Measurements from ENCODE around the gene XRRA1. TPM values are rescaled to one million over a fixed set of nuclear protein-coding genes. Genes with fewer than 3 reads are reported as not detected.
"Not testable (repeated sequence)": the region's sequence is repeated elsewhere in the genome, so short reads cannot be mapped to it uniquely, and the experiment has no call there.

Gene XRRA1
- total RNA-seq, 1 donor from 2014 or later = 8.9 TPM

DNA sequence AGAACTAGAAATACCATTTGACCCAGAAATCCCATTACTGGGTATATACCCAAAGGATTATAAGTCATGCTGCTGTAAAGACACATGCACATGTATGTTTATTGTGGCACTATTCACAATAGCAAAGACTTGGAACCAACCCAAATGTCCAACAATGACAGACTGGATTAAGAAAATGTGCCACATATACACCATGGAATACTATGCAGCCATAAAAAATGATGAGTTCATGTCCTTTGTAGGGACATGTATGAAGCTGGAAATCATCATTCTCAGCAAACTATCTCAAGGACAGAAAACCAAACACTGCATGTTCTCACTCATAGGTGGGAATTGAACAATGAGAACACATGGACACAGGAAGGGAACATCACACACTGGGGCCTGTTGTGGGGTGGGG lies 55.9 kb downstream of the XRRA1 start:
- not testable (repeated sequence) for H3K36me3 ChIP-seq (ENCODE audit: insufficient read depth, low read length); H3K9me3 ChIP-seq (ENCODE audit: insufficient read depth, low read depth, low read length); H3K27me3 Mint-ChIP-seq (ENCODE audit: low read depth, unreplicated experiment); H3K4me1 Mint-ChIP-seq (ENCODE audit: low read depth, unreplicated experiment); DNase-seq (ENCODE audit: low read depth); H3K4me2 ChIP-seq (ENCODE audit: low read length); H3K4me3 ChIP-seq (ENCODE audit: insufficient read depth, low read depth, low read length); H3K4me3 Mint-ChIP-seq (ENCODE audit: unreplicated experiment); H4K20me1 ChIP-seq (ENCODE audit: insufficient read depth, low read length); H3K27ac Mint-ChIP-seq (ENCODE audit: unreplicated experiment); H3K27me3 ChIP-seq (ENCODE audit: insufficient read depth, low read length); H3K27ac ChIP-seq (ENCODE audit: low read depth, low read length); H2AFZ ChIP-seq (ENCODE audit: low read depth, low read length); H3K79me2 ChIP-seq (ENCODE audit: insufficient read depth, low read length); H3K4me1 ChIP-seq (ENCODE audit: insufficient read depth, low read length); FAIRE-seq; H3K9ac ChIP-seq (ENCODE audit: low read length)
- peaks cover 32% of the 10 kb centered on the region for H3K36me3 Mint-ChIP-seq (ENCODE audit: low read depth, unreplicated experiment)
- peaks cover 16% of the 10 kb centered on the region for H3K9me3 Mint-ChIP-seq (ENCODE audit: unreplicated experiment)

DNA sequence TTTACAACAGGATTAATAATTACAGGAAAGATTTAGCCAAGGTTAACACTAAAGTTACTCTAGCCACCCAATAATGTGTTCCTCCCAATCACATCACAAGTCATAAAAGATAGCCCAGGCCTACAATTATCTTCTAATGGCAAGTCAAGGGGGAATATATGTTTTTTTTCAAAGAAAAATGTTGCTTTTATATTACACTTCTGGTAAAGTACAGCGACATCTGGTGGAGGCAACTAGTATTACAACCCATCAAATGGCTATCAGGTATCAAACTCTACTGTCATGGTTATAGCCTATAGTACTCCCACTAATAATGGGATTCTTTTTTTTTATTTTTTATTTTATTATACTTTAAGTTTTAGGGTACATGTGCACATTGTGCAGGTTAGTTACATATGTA lies 71.8 kb downstream of the XRRA1 start:
- H3K27me3 ChIP-seq (ENCODE audit: insufficient read depth, low read length) = no peaks in the 10 kb centered on the region
- H3K79me2 ChIP-seq (ENCODE audit: insufficient read depth, low read length) = no peaks in the 10 kb centered on the region
- no peaks in the 10 kb centered on the region for H3K9me3 ChIP-seq (ENCODE audit: insufficient read depth, low read depth, low read length)
- H3K4me3 ChIP-seq (ENCODE audit: insufficient read depth, low read depth, low read length) = no peak overlapping the region
- H3K9ac ChIP-seq (ENCODE audit: low read length) = no peak overlapping the region
- no peaks in the 10 kb centered on the region for H3K4me1 Mint-ChIP-seq (ENCODE audit: low read depth, unreplicated experiment)
- no peak overlapping the region for H3K4me2 ChIP-seq (ENCODE audit: low read length)
- no peak overlapping the region for H3K4me3 Mint-ChIP-seq (ENCODE audit: unreplicated experiment)
- H3K4me1 ChIP-seq (ENCODE audit: insufficient read depth, low read length) = no peaks in the 10 kb centered on the region
- TF ChIP-seq, protein P1, sequence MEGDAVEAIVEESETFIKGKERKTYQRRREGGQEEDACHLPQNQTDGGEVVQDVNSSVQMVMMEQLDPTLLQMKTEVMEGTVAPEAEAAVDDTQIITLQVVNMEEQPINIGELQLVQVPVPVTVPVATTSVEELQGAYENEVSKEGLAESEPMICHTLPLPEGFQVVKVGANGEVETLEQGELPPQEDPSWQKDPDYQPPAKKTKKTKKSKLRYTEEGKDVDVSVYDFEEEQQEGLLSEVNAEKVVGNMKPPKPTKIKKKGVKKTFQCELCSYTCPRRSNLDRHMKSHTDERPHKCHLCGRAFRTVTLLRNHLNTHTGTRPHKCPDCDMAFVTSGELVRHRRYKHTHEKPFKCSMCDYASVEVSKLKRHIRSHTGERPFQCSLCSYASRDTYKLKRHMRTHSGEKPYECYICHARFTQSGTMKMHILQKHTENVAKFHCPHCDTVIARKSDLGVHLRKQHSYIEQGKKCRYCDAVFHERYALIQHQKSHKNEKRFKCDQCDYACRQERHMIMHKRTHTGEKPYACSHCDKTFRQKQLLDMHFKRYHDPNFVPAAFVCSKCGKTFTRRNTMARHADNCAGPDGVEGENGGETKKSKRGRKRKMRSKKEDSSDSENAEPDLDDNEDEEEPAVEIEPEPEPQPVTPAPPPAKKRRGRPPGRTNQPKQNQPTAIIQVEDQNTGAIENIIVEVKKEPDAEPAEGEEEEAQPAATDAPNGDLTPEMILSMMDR (IDR thresholded peaks at IDR 0.05; ENCODE audit: insufficient read depth, low read depth, low read length) = peak; percentile 41
- TF ChIP-seq EZH2 (IDR thresholded peaks at IDR 0.05; ENCODE audit: insufficient read depth, low read length) = no peak
- H3K36me3 Mint-ChIP-seq (ENCODE audit: low read depth, unreplicated experiment) = peaks cover 30% of the 10 kb centered on the region
- no peaks in the 10 kb centered on the region for H3K27me3 Mint-ChIP-seq (ENCODE audit: low read depth, unreplicated experiment)
- DNase-seq (ENCODE audit: low read depth) (no peak), FAIRE-seq (no peak)
- H3K27ac Mint-ChIP-seq (ENCODE audit: unreplicated experiment) = no peak overlapping the region
- no peak overlapping the region for H3K27ac ChIP-seq (ENCODE audit: low read depth, low read length)
- H3K9me3 Mint-ChIP-seq (ENCODE audit: unreplicated experiment) = peaks cover 9% of the 10 kb centered on the region
- no peak overlapping the region for H2AFZ ChIP-seq (ENCODE audit: low read depth, low read length)
- H3K36me3 ChIP-seq (ENCODE audit: insufficient read depth, low read length) = no peaks in the 10 kb centered on the region
- H4K20me1 ChIP-seq (ENCODE audit: insufficient read depth, low read length) = no peaks in the 10 kb centered on the region

DNA sequence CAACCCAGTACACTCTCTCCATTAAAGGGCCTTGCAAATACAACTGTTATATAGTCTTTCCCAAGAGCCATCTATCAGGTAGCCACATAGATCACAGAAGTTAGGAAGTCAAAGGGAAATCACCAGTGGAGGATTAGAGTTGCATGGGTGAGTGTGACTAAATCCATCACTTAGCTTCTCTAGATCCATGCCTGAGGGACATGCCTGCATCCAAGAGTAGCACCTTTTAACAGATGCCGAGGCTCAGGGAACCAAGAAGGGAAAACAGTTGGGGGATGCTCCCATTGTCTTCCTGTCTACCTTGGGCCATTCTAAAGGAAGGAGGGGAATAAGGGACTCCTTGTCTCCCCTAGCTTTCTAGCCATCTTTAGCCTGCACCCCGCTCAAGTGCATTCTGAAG lies 77.9 kb downstream of the XRRA1 start:
- Mint-ChIP-seq H3K9me3 (ENCODE audit: unreplicated experiment) (peaks cover 51% of the 10 kb centered on the region), H3K4me3 (ENCODE audit: unreplicated experiment) (no peak overlapping the region), H3K4me1 (ENCODE audit: low read depth, unreplicated experiment) (no peaks in the 10 kb centered on the region), H3K27me3 (ENCODE audit: low read depth, unreplicated experiment) (no peaks in the 10 kb centered on the region), H3K27ac (ENCODE audit: unreplicated experiment) (no peak overlapping the region), H3K36me3 (ENCODE audit: low read depth, unreplicated experiment) (peaks cover 67% of the 10 kb centered on the region)
- Histone ChIP-seq H3K79me2 (ENCODE audit: insufficient read depth, low read length) (no peaks in the 10 kb centered on the region), H2AFZ (ENCODE audit: low read depth, low read length) (no peak overlapping the region), H3K4me3 (ENCODE audit: insufficient read depth, low read depth, low read length) (no peak overlapping the region), H4K20me1 (ENCODE audit: insufficient read depth, low read length) (no peaks in the 10 kb centered on the region), H3K9me3 (ENCODE audit: insufficient read depth, low read depth, low read length) (peaks cover 14% of the 10 kb centered on the region), H3K4me2 (ENCODE audit: low read length) (no peak overlapping the region), H3K4me1 (ENCODE audit: insufficient read depth, low read length) (no peaks in the 10 kb centered on the region), H3K9ac (ENCODE audit: low read length) (no peak overlapping the region), H3K27ac (ENCODE audit: low read depth, low read length) (no peak overlapping the region), H3K36me3 (ENCODE audit: insufficient read depth, low read length) (peaks cover 3% of the 10 kb centered on the region), H3K27me3 (ENCODE audit: insufficient read depth, low read length) (no peaks in the 10 kb centered on the region)
- TF ChIP-seq EZH2 (IDR thresholded peaks at IDR 0.05; ENCODE audit: insufficient read depth, low read length) = no peak
- TF ChIP-seq, protein P1 (IDR thresholded peaks at IDR 0.05; ENCODE audit: insufficient read depth, low read depth, low read length) = no peak
- FAIRE-seq (no peak), DNase-seq (ENCODE audit: low read depth) (peak; percentile 3)

All from astrocyte (in vitro differentiated cells and primary cell).